Activated CD4-positive, alpha-beta memory T cell treated with anti-CD3 and anti-CD28 coated beads, Interleukin-2, amount 10 ng/mL, durations not matched to agents 7 days and 5 days (primary cell): ENCODE results near the gene ZNF473. TPM values are rescaled to one million over a fixed set of nuclear protein-coding genes. Genes with fewer than 3 reads are reported as not detected.

ENCODE experiments used
- CTCF ChIA-PET: fragments of 350-600 bp; sonication (Branson Sonifier 250); formaldehyde crosslinking; loops from one replicate; lab custom pipeline; 2021; ENCODE audit warnings: antibody characterized with exemption, inconsistent platforms; lab: Charles Lee
- POLR2A ChIA-PET: fragments of 350-600 bp; sonication (Branson Sonifier 250); formaldehyde crosslinking; loops from one replicate; lab custom pipeline; 2021; ENCODE audit warnings: antibody characterized with exemption; lab: Charles Lee
- DNase-seq: peaks from one replicate; pipeline ENCODE4 v3.0.0-alpha.2; 2020
- H3K27ac Mint-ChIP-seq: one replicate; pipeline ENCODE4 v1.8.0; 2021; ENCODE audit warnings: mild to moderate bottlenecking, mixed read lengths
- H3K27me3 Mint-ChIP-seq: one replicate; pipeline ENCODE4 v1.8.0; 2021; ENCODE audit warnings: mixed read lengths
- H3K36me3 Mint-ChIP-seq: one replicate; pipeline ENCODE4 v1.8.0; 2021; ENCODE audit warnings: low read depth, mixed read lengths
- H3K4me1 Mint-ChIP-seq: one replicate; pipeline ENCODE4 v1.8.0; 2021; ENCODE audit warnings: mixed read lengths
- H3K4me3 Mint-ChIP-seq: one replicate; pipeline ENCODE4 v1.8.0; 2021; ENCODE audit warnings: mild to moderate bottlenecking, mixed read lengths
- H3K9me3 Mint-ChIP-seq: one replicate; pipeline ENCODE4 v1.8.0; 2021; ENCODE audit warnings: mixed read lengths
- total RNA-seq, 2 experiments: library from RNA; stranded (reverse); gene quantifications; one replicate each; pipeline ENCODE4 v1.2.3, GENCODE V29; 2021

ZNF473 gene
- total RNA-seq, 2 experiments from 2014 or later: 8.0 to 8.1 TPM

DNA sequence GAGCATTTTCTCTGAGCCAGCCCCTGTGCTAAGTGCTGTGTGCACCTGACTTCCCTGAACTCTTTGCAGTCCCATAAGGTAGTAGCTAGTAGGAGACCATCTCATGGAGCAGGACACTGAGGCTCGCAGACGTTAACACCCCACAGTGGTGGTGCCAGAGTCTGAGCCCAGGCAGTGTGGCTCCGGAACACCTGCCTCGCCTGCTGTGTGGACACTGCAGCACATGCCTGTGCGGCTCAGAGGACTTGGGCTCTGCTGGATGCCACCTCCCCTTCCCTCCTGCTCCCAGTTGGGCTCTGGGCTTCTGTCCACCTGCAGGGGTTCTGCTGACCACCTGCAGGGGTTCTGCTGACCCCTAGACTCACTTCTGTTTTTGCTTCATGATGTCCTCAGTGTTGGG, 37.8 kb upstream of the ZNF473 start:
- H3K27ac Mint-ChIP-seq: no peak overlapping the region
- peaks cover 2% of the 10 kb centered on the region for H3K4me1 Mint-ChIP-seq
- DNase-seq: no peak
- ChIA-PET POLR2A (interaction anchor here (1.2 kb wide), 1 partner anchor 12 kb away, joined by 5 read pairs; no protein-coding TSS in a partner anchor), CTCF (interaction anchor here (0.7 kb wide), 1 partner anchor 40 kb away, joined by 3 read pairs; no protein-coding TSS in a partner anchor)
- no peaks in the 10 kb centered on the region for H3K9me3 Mint-ChIP-seq
- H3K27me3 Mint-ChIP-seq: no peaks in the 10 kb centered on the region
- H3K4me3 Mint-ChIP-seq: no peak overlapping the region
- peaks cover 41% of the 10 kb centered on the region for H3K36me3 Mint-ChIP-seq

DNA sequence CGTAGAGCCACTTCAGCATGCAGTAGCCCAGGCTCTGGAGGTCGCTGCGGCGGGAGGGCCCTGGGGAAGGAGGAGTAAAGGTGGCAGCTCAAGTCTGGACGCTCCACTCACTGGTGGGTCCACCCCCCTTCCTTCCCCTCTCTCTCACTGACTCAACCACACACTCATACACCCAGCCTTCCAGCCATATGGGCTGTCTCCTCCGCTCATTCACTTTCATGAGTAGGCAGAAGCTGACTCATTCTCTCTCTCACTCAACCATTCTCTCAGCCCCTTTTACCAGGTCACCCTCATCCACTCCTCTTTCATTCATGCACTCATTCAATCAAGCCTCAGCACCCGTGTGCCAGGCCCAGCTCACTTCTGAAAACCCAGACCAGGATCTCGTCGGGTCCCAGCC, 37.4 kb upstream of the ZNF473 start:
- no peak overlapping the region for H3K27ac Mint-ChIP-seq
- H3K36me3 Mint-ChIP-seq: peaks cover 42% of the 10 kb centered on the region
- DNase-seq: no peak
- H3K4me3 Mint-ChIP-seq: no peak overlapping the region
- ChIA-PET CTCF (no interaction called here), POLR2A (interaction anchor here (1.2 kb wide), 1 partner anchor 12 kb away, joined by 5 read pairs; no protein-coding TSS in a partner anchor)
- H3K27me3 Mint-ChIP-seq: no peaks in the 10 kb centered on the region
- no peaks in the 10 kb centered on the region for H3K9me3 Mint-ChIP-seq
- H3K4me1 Mint-ChIP-seq: peaks cover 2% of the 10 kb centered on the region

DNA sequence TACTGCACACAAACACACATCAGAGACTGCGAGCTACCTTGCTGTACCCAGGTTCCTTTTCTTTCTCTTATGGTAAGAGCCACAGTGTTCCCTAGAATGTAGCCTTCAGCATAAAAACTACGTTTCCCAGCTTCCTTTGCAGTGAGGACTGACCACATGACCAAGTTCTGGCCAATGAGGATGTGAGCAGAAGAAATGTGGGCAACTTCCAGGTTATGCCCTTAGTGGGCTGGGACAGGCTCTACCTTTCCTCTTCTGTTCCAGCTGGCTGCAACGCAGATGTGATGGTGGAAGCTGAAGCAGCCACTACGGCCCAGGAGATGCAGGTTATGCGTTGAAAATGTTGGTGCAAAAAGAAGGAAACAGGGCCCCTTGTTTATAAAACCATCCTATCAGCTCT, 28.1 kb upstream of the ZNF473 start:
- Mint-ChIP-seq H3K27me3 (no peaks in the 10 kb centered on the region), H3K9me3 (no peaks in the 10 kb centered on the region), H3K4me3 (no peak overlapping the region), H3K27ac (no peak overlapping the region), H3K4me1 (peaks cover 16% of the 10 kb centered on the region), H3K36me3 (peaks cover 62% of the 10 kb centered on the region)
- peak; percentile 22 for DNase-seq
- ChIA-PET CTCF (interaction anchor here (1.2 to 2.0 kb wide), 2 partner anchors 13 to 60 kb away, joined by 3 to 7 read pairs; no protein-coding TSS in a partner anchor), POLR2A (no interaction called here)

DNA sequence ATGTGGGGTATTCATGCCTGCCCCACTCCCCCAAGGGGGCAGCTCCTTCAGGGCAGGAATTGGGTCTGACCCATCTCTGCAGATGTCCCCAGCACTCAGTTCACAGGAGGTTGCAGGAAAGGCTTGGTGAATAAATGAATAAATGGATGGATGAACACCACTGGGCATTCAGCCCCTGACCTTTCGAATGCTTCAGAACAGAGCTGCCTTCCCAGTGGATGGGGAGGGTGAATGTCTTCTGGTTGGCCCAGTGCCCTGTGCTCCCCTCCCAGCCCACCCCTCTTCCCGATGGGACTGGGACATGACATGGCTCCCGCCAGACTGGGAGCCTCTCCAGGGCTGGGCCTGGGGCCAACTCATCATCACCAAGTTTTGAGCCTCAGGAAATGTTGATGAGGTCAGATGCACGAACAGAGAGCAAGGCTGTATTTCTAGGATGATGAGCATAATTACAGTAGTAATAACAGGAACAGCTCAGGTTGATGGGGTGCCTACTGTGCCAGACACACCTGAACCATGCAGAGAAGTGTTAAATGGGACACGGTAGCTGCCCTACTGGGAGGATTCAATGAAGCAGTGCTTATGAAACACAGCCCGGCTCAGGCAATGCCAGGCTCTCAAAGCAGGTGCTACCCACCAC, 26.3 kb upstream of the ZNF473 start:
- peaks cover 66% of the 10 kb centered on the region for H3K36me3 Mint-ChIP-seq
- ChIA-PET CTCF (interaction anchor here (0.5 kb wide), 1 partner anchor 493 kb away, joined by 3 read pairs; no protein-coding TSS in a partner anchor), POLR2A (interaction anchor here (1.5 kb wide), 1 partner anchor 26 kb away, joined by 3 read pairs; the partner anchor contains the start of gene VRK3)

DNA sequence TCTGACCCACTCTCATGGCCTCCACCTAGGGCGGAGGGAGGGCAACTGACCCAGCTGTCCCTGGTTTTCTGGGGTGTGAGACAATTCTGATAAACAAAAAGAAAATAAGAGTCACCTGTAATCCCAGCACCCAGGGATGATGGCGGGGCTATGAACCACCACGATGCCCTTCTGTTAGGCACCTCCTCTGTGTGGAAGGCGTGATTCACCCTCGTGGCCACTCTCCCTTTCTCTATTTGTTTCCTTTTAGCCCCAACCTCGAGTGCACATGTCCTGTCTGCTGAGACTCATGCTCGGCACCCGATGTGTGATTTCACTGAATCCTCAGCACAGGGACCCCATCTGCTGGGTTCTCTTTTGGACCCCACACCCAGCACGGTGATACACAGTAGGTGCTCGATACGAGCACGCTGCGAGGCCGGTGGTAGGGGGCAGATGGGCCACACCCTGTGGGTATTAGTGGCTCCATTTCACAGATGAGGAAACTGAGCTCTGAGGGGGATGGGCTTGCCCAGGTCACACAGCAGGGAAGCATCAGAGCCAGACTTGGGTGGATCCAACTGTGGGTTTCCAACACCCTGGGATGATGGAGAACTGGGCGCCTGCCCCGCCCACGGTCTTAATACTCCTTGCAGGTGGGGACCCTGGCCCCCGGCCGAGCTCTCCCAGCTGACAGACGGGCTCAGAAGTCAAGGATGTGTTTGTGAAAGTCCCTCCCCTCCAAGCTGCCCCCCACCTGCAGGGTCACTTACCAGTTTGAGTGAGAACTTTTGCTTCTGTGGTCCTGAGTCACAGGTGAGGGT, 25.6 kb upstream of the ZNF473 start:
- no peaks in the 10 kb centered on the region for H3K9me3 Mint-ChIP-seq
- H3K36me3 Mint-ChIP-seq: peaks cover 67% of the 10 kb centered on the region
- ChIA-PET CTCF (no interaction called here), POLR2A (interaction anchor here (1.5 kb wide), 1 partner anchor 25 kb away, joined by 3 read pairs; the partner anchor contains the start of gene VRK3)
- DNase-seq: no peak
- H3K27ac Mint-ChIP-seq: no peak overlapping the region
- no peaks in the 10 kb centered on the region for H3K27me3 Mint-ChIP-seq
- H3K4me3 Mint-ChIP-seq: no peak overlapping the region
- peaks cover 41% of the 10 kb centered on the region for H3K4me1 Mint-ChIP-seq

More for the DNA sequence above, 26.3 kb upstream of the ZNF473 start:
- Mint-ChIP-seq H3K4me3 (no peak overlapping the region), H3K27ac (no peak overlapping the region), H3K4me1 (peaks cover 34% of the 10 kb centered on the region), H3K27me3 (no peaks in the 10 kb centered on the region), H3K9me3 (no peaks in the 10 kb centered on the region)
- DNase-seq: no peak

DNA sequence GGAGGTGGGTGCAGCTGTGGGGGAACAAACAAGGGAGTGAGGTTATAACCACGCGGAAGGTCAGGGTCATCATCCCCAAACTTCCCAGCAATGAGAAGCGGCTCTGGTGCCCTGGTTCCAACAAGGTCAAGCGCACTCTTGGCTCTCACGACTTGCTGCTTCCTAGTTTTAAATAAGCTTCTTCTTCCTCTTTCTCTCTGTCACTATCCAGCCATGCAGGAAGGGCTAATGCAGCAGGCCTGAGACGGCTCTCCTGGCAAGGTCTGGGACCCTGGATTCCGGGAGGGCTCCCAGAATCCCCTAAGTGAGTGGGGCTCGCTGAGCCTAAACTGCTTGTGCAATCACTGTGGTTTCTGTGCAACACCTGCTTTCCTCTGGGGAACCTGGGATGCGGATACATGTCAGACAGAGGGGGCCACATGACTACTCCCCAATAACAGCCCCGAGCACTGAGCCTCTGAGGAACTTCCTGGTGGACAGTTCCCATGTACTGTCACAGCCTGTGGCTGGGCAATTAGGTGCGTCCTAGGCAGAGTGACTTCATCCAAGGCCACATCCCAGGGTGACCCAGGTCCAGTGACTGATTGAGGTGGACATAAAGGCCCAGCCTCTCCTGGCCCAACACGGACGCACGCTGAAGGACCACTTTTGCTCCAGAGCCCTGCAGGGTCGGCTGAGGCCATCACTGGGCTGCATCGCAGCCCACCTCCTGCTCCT, 24.8 kb upstream of the ZNF473 start:
- H3K4me3 Mint-ChIP-seq: no peak overlapping the region
- peaks cover 72% of the 10 kb centered on the region for H3K36me3 Mint-ChIP-seq
- H3K27ac Mint-ChIP-seq: no peak overlapping the region
- no peaks in the 10 kb centered on the region for H3K9me3 Mint-ChIP-seq
- peaks cover 46% of the 10 kb centered on the region for H3K4me1 Mint-ChIP-seq
- no peak for DNase-seq
- H3K27me3 Mint-ChIP-seq: no peaks in the 10 kb centered on the region
- ChIA-PET CTCF (interaction anchor here (1.9 kb wide), 1 partner anchor 18 kb away, joined by 4 read pairs; no protein-coding TSS in a partner anchor), POLR2A (no interaction called here)

DNA sequence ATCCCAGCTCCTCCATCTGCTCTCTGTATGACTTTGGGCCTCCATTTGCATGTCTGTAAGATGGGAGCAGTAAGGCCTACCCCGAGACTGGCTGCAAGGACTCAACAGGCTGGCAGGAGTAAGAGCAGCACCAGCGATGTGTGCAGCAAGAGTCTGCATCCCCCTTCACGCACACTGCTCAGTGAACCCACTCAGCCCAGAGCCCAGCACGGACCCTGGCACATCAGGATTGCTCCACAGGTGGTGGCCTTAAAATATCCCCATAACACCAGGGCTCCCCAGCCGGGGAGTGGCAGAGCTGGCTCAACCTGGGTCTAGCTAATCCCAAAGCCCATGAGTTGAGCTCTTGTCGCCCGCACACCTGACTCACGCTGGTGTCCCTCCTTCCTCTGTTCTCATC, 24.0 kb upstream of the ZNF473 start:
- CTCF ChIA-PET: interaction anchor here (1.4 to 1.9 kb wide), 2 partner anchors 18 to 64 kb away, joined by 3 to 4 read pairs; no protein-coding TSS in a partner anchor
- POLR2A ChIA-PET: no interaction called here
- H3K36me3 Mint-ChIP-seq: peaks cover 73% of the 10 kb centered on the region

DNA sequence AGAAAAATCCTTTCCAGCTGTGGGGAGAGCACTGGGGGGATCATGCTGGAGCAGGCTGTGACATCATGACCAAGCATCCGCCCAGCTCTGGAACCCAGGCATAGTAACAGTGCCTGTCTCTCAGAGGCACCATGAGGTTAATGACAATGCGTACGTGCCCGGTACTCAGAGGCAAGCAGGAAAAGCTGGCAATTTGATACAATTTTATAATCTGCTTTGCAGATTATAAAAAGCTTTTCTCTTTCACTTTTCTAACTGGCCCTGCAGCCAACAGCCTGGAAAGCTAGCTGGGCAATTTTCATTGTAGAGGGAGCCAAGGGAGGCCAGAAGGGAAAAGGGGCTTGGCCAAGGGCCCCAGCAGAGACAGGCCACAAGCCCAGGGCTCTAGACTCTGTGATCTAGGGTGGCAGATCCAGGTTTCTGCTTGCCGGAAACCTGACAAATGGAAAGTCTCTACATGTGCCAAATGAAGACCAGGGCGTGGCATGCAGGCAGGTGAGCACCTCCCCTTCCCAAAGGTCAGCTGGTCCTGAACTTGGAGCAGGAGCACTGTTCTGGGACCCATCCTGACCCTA, 23.3 kb upstream of the ZNF473 start:
- ChIA-PET POLR2A (interaction anchor here (1.0 to 1.4 kb wide), 2 partner anchors 19 to 133 kb away, joined by 3 to 4 read pairs; no protein-coding TSS in a partner anchor), CTCF (interaction anchor here (1.4 to 1.9 kb wide), 2 partner anchors 19 to 65 kb away, joined by 3 to 4 read pairs; no protein-coding TSS in a partner anchor)
- Mint-ChIP-seq H3K36me3 (peaks cover 78% of the 10 kb centered on the region), H3K4me3 (no peak overlapping the region), H3K4me1 (peaks cover 46% of the 10 kb centered on the region), H3K9me3 (no peaks in the 10 kb centered on the region), H3K27ac (peak overlapping the region; percentile 10), H3K27me3 (no peaks in the 10 kb centered on the region)
- no peak for DNase-seq

More for the DNA sequence above, 24.0 kb upstream of the ZNF473 start:
- peaks cover 46% of the 10 kb centered on the region for H3K4me1 Mint-ChIP-seq
- H3K27me3 Mint-ChIP-seq: no peaks in the 10 kb centered on the region
- H3K9me3 Mint-ChIP-seq: no peaks in the 10 kb centered on the region
- no peak overlapping the region for H3K27ac Mint-ChIP-seq
- DNase-seq: no peak
- no peak overlapping the region for H3K4me3 Mint-ChIP-seq

DNA sequence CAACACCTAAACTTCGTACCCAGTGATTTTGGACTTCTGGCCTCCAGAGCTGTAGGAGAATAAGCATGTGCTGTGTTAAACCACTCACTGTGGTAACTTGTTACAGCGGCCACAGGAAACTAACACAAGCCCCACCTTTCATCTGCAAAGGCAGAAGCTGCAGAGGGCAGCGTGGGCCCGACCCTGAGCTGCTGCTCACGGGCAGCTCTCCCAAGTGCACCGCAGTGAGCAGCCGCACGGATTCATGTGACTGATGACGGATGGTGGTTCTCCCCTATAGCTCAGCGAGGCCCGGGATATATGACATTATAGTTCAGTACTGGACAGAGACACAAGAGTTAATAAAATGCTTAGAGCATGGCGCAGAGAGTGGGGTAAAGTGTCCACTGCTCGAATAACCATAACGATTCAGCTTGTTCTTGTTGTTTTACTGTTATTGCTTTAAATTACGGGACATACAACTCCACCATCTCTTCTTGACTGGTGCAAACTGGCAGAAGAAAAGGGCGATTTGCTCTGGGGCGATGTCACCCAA, 22.5 kb upstream of the ZNF473 start:
- POLR2A ChIA-PET: interaction anchor here (1.0 to 2.2 kb wide), 4 partner anchors 20 to 134 kb away, joined by 3 to 10 read pairs (median 6); partner anchors contain the start of genes ATF5, NUP62, VRK3 and ZNF473
- Mint-ChIP-seq H3K36me3 (peaks cover 77% of the 10 kb centered on the region), H3K4me3 (no peak overlapping the region), H3K27ac (no peak overlapping the region), H3K4me1 (peaks cover 44% of the 10 kb centered on the region), H3K27me3 (no peaks in the 10 kb centered on the region), H3K9me3 (no peaks in the 10 kb centered on the region)
- no peak for DNase-seq
- CTCF ChIA-PET: interaction anchor here (0.9 to 1.5 kb wide), 2 partner anchors 10 to 92 kb away, joined by 3 to 4 read pairs; no protein-coding TSS in a partner anchor

DNA sequence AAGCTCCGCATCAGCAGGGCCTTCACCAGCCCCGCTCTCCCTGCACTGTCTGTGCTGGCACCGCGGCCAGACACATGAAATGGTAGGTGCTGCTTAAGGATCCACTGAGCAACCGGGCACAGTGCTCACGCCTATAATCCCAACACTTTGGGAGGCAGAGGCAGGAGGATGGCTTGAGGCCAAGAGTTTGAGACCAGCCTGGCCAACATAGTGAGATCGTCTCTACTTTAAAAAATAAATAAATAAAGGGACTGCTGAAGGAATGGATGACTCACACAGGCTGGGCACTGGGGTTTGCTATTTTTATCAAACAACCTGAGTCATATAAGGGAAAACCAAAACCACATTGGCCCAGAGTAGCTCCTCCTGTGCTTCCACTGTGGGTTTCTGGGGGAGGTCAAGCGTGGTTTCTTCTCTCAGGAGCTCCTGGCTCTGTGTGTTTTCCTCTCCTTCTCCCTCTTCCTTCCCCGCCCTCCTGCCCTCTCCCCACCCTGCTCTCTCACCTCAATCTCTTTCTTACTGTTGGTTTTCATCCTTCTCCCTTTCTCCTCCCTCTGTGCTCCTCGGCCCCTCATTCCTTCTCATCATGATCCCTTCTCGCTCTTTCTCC, 21.9 kb upstream of the ZNF473 start:
- no peaks in the 10 kb centered on the region for H3K9me3 Mint-ChIP-seq
- POLR2A ChIA-PET: interaction anchor here (1.1 to 2.2 kb wide), 3 partner anchors 11 to 74 kb away, joined by 3 to 10 read pairs (median 8); partner anchors contain the start of genes ATF5, NUP62, VRK3 and ZNF473
- H3K27ac Mint-ChIP-seq: peak overlapping the region; percentile 17
- peaks cover 83% of the 10 kb centered on the region for H3K36me3 Mint-ChIP-seq
- peak; percentile 65 for DNase-seq
- CTCF ChIA-PET: interaction anchor here (0.9 to 1.5 kb wide), 2 partner anchors 11 to 93 kb away, joined by 3 to 4 read pairs; no protein-coding TSS in a partner anchor
- H3K4me3 Mint-ChIP-seq: peak overlapping the region; percentile 45
- H3K27me3 Mint-ChIP-seq: no peaks in the 10 kb centered on the region
- peaks cover 44% of the 10 kb centered on the region for H3K4me1 Mint-ChIP-seq

DNA sequence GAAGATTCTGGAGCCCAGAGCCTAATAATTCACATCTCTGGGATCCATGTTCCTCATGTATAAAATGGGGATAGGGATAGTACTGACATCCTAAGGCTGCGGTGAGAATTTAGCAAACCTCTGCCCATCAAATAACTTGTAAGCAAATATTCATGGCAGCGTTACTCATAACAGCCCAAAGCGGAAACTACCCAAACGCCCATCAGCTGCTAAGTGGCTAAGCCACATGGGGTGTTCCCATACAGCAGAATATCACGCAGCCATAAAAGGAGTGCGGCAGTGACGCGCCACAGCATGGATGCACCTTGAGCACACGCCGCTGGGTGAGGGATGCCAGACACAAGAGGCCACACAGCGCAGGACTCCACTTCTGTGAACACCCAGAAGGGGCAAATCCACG, 20.4 kb upstream of the ZNF473 start:
- DNase-seq: peak; percentile 37
- H3K4me3 Mint-ChIP-seq: no peak overlapping the region
- H3K27me3 Mint-ChIP-seq: no peaks in the 10 kb centered on the region
- CTCF ChIA-PET: no interaction called here
- no peaks in the 10 kb centered on the region for H3K9me3 Mint-ChIP-seq
- POLR2A ChIA-PET: interaction anchor here (2.2 kb wide), 1 partner anchor 20 kb away, joined by 10 read pairs; the partner anchor contains the start of genes VRK3 and ZNF473
- peaks cover 72% of the 10 kb centered on the region for H3K36me3 Mint-ChIP-seq
- no peak overlapping the region for H3K27ac Mint-ChIP-seq
- peaks cover 38% of the 10 kb centered on the region for H3K4me1 Mint-ChIP-seq
